Mesenchymal stem cell (in vitro differentiated cells and primary cell): ENCODE measurements around the gene POLR2L.

ENCODE experiments used
- DNase-seq: peaks from one replicate; pipeline ENCODE4 v3.0.0-alpha.2; 2013
- H2AFZ ChIP-seq: one replicate; pipeline ENCODE4 v1.6.1; 2013; ENCODE audit warnings: low read depth, mild to moderate bottlenecking, control low read depth, inconsistent platforms, low read length, moderate library complexity
- H2AK5ac ChIP-seq: 2 replicates; pipeline ENCODE4 v1.6.1; 2013; ENCODE audit warnings: low read length, moderate library complexity, mild to moderate bottlenecking, inconsistent platforms; ENCODE audit not compliant: severe bottlenecking
- H2BK120ac ChIP-seq: one replicate; pipeline ENCODE4 v1.6.1; 2013; ENCODE audit warnings: low read depth, mild to moderate bottlenecking, inconsistent platforms, low read length, moderate library complexity
- H2BK12ac ChIP-seq, 2 experiments: one replicate each; pipeline ENCODE4 v1.6.1; 2013; ENCODE audit warnings: inconsistent platforms in 2 of 2, low read length in 2 of 2, mild to moderate bottlenecking in 2 of 2, moderate library complexity in 2 of 2, control low read depth in 1 of 2
- H2BK15ac ChIP-seq: one replicate; pipeline ENCODE4 v1.6.1; 2013; ENCODE audit warnings: mild to moderate bottlenecking, low read depth, inconsistent platforms; ENCODE audit not compliant: poor library complexity, severe bottlenecking
- H2BK5ac ChIP-seq: 2 replicates; pipeline ENCODE4 v1.6.1; 2013; ENCODE audit warnings: low read depth, mild to moderate bottlenecking, low read length, control low read depth, inconsistent platforms; ENCODE audit not compliant: poor library complexity, severe bottlenecking
- H3K14ac ChIP-seq, 2 experiments: one replicate each; pipeline ENCODE4 v1.6.1; 2013; ENCODE audit warnings: inconsistent platforms in 2 of 2, low read length in 2 of 2, control low read depth in 1 of 2, mild to moderate bottlenecking in 1 of 2, moderate library complexity in 1 of 2
- H3K18ac ChIP-seq, 2 experiments: one replicate each; pipeline ENCODE4 v1.6.1; 2013; ENCODE audit warnings: inconsistent platforms in 2 of 2, low read length in 2 of 2, control low read depth in 1 of 2, low read depth in 1 of 2, mild to moderate bottlenecking in 1 of 2
- H3K23ac ChIP-seq, 2 experiments: one replicate each; pipeline ENCODE4 v1.6.1; 2013; ENCODE audit warnings: inconsistent platforms in 2 of 2, low read length in 2 of 2, mild to moderate bottlenecking in 2 of 2, moderate library complexity in 2 of 2, control low read depth in 1 of 2
- H3K27ac ChIP-seq: 2 replicates; pipeline ENCODE4 v1.5.1; 2013; ENCODE audit warnings: mild to moderate bottlenecking, moderate library complexity, low read length, control low read depth, inconsistent platforms; ENCODE audit not compliant: poor library complexity, severe bottlenecking
- H3K27me3 ChIP-seq, 2 experiments: 2 replicates each; pipeline versions ENCODE4 v1.6.1 to v1.7.0; 2013; ENCODE audit warnings: low read length in 2 of 2, mild to moderate bottlenecking in 2 of 2, moderate library complexity in 2 of 2, control low read depth in 1 of 2, inconsistent platforms in 1 of 2; ENCODE audit not compliant: control insufficient read depth in 1 of 2, insufficient read depth in 1 of 2
- H3K36me3 ChIP-seq, 2 experiments: 2 replicates each; pipeline versions ENCODE4 v1.6.1 to v1.7.0; 2013; ENCODE audit warnings: low read length in 2 of 2, control low read depth in 1 of 2, inconsistent platforms in 1 of 2, low read depth in 1 of 2, mild to moderate bottlenecking in 1 of 2; ENCODE audit not compliant: insufficient read depth in 2 of 2, control insufficient read depth in 1 of 2
- H3K4ac ChIP-seq, 2 experiments: one replicate each; pipeline ENCODE4 v1.6.1; 2013; ENCODE audit warnings: inconsistent platforms in 2 of 2, low read length in 2 of 2, mild to moderate bottlenecking in 2 of 2, moderate library complexity in 2 of 2, control low read depth in 1 of 2, low read depth in 1 of 2
- H3K4me1 ChIP-seq: 2 replicates; pipeline ENCODE4 v1.6.1; 2013; ENCODE audit warnings: low read depth, low read length, control low read depth; ENCODE audit not compliant: control insufficient read depth, insufficient read depth
- H3K4me2 ChIP-seq: 2 replicates; pipeline ENCODE4 v1.6.1; 2013; ENCODE audit warnings: low read length, mild to moderate bottlenecking, inconsistent platforms; ENCODE audit not compliant: poor library complexity, severe bottlenecking
- H3K4me3 ChIP-seq, 2 experiments: 2 replicates each; pipeline versions ENCODE4 v1.5.1 to v1.7.0; 2013; ENCODE audit warnings: low read length in 2 of 2, mild to moderate bottlenecking in 2 of 2, control low read depth in 1 of 2, low read depth in 1 of 2; ENCODE audit not compliant: insufficient read depth in 1 of 2
- H3K79me1 ChIP-seq: replicated peaks from 2 replicates; pipeline ENCODE4 v1.6.1; 2013; ENCODE audit warnings: mild to moderate bottlenecking, control low read depth, low read length, inconsistent platforms; ENCODE audit not compliant: poor library complexity, severe bottlenecking
- H3K9ac ChIP-seq: 2 replicates; pipeline ENCODE4 v1.7.0; 2013; ENCODE audit warnings: mild to moderate bottlenecking, low read length, moderate library complexity
- H3K9me3 ChIP-seq: 2 replicates; pipeline ENCODE4 v1.7.0; 2013; ENCODE audit warnings: mild to moderate bottlenecking, low read length; ENCODE audit not compliant: control insufficient read depth
- H4K8ac ChIP-seq: one replicate; pipeline ENCODE4 v1.6.1; 2013; ENCODE audit warnings: inconsistent platforms, mild to moderate bottlenecking, low read length, moderate library complexity
- H4K91ac ChIP-seq: one replicate; pipeline ENCODE4 v1.6.1; 2013; ENCODE audit warnings: mild to moderate bottlenecking, low read length, inconsistent platforms
- WGBS: methylation state at CpG from one replicate; pipeline ENCODE4 v1.1.7; 2013; ENCODE audit warnings: mixed read lengths; 5-methylcytosine and 5-hydroxymethylcytosine counted together

Gene POLR2L

DNA sequence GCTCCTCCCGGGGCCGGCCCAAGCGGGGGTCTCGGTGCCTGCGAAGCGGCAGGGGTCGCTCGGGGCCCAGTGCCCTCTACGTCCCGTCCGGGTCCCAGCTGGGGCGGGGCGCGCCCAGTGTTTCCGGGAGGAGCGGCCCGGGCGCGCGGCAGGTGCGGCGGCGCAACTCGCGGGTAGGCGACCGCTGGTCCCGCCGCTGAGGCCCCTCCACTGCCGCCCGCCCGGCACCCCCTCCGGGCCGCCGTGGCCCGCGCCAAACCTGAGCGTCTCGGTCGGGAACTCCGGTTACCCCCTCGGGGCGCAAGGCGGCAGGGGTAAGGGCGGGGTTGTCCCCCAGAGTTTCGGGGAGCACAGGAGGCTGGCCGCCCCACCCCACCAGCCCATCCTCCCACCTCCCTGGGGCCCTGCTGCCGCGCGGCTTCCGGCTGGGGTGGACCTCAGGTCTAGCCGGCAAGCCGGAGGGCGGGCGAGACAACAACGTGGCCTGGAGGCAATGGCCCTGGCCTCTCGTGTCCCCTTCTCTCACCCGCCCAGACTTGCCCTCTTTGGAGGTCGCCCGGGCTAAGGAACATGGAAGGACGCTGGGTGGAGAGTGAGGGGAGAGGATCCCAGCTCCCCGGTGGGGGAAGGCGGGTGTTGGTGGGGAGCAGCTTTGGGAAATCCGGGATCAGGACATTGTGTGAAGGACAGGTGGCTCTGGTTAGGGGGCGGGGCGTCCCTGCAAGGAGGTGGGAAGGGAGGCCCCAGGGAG, 15.0 kb downstream of the POLR2L start:
- no peak overlapping the region for H4K8ac ChIP-seq
- H3K36me3 ChIP-seq, result peaks cover 21 to 34% of the 10 kb centered on the region in 2 experiments
- no peak overlapping the region for H2BK5ac ChIP-seq
- WGBS, result 6% methylated on average over 41 of the region's 66 CpGs
- no peak overlapping the region for H2BK12ac ChIP-seq
- peak overlapping the region; percentile 84 for H3K4me2 ChIP-seq
- no peak overlapping the region for H3K23ac ChIP-seq
- H3K4me3 ChIP-seq, result peak overlapping the region; percentile 47
- no peak overlapping the region for H3K9ac ChIP-seq
- peak overlapping the region; percentile 19 for H2BK15ac ChIP-seq
- H3K4me1 ChIP-seq, result peaks cover 67% of the 10 kb centered on the region
- no peak overlapping the region for H3K4ac ChIP-seq
- H3K27me3 ChIP-seq, result peaks cover 0 to 17% of the 10 kb centered on the region in 2 experiments
- no peaks in the 10 kb centered on the region for H3K9me3 ChIP-seq
- no peak overlapping the region for H3K18ac ChIP-seq
- H3K79me1 ChIP-seq, result peaks cover 11% of the 10 kb centered on the region
- no peak overlapping the region for H2BK120ac ChIP-seq
- H2AFZ ChIP-seq, result no peak overlapping the region
- H2AK5ac ChIP-seq, result no peak overlapping the region
- DNase-seq, result no peak
- H3K14ac ChIP-seq, result no peak overlapping the region
- H3K27ac ChIP-seq, result no peak overlapping the region
- no peak overlapping the region for H4K91ac ChIP-seq

GRCh38 chr11:826836-827145, 15.5 kb downstream of the POLR2L start:
- Histone ChIP-seq H3K4me3 (peak overlapping the region; percentile 47), H3K4ac (no peak overlapping the region), H2AFZ (no peak overlapping the region), H3K14ac (no peak overlapping the region), H3K23ac (no peak overlapping the region), H3K9ac (no peak overlapping the region), H3K4me1 (peaks cover 67% of the 10 kb centered on the region), H3K4me2 (peak overlapping the region; percentile 84), H3K79me1 (peaks cover 15% of the 10 kb centered on the region), H4K91ac (no peak overlapping the region), H4K8ac (no peak overlapping the region), H2AK5ac (no peak overlapping the region), H3K27me3 (peaks cover 0 to 17% of the 10 kb centered on the region in 2 experiments), H3K9me3 (no peaks in the 10 kb centered on the region), H2BK120ac (no peak overlapping the region), H3K27ac (no peak overlapping the region), H2BK12ac (no peak overlapping the region), H2BK5ac (no peak overlapping the region), H3K18ac (no peak overlapping the region), H3K36me3 (peaks cover 25 to 39% of the 10 kb centered on the region in 2 experiments), H2BK15ac (no peak overlapping the region)
- no peak for DNase-seq
- WGBS, result 6% methylated on average over 11 of the region's 22 CpGs

DNA sequence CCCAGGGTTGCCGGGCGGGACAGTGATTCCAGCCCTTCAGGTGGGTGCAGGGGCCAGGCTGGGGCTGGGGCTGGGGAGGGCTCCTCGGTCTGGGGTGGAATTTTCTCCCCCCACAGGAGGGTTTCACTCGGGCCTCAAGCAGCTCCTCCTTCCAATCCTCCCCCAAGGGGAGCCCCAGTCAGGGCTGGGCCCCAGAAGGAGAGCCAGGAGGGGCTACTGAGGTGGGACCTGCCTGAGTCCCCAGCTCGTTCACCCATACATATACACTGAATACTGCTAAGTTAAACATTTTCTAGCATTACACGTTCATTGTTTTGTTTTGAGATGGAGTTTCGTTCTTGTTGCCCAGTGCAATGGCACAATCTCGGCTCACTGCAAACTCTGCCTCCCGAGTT, 16.1 kb downstream of the POLR2L start:
- H2BK12ac ChIP-seq, result no peak overlapping the region
- no peak overlapping the region for H4K91ac ChIP-seq
- H3K4me2 ChIP-seq, result no peak overlapping the region
- H2AK5ac ChIP-seq, result no peak overlapping the region
- H3K18ac ChIP-seq, result no peak overlapping the region
- no peaks in the 10 kb centered on the region for H3K9me3 ChIP-seq
- no peak overlapping the region for H3K14ac ChIP-seq
- no peak overlapping the region for H2BK120ac ChIP-seq
- no peak overlapping the region for H3K4ac ChIP-seq
- H2AFZ ChIP-seq, result no peak overlapping the region
- H3K23ac ChIP-seq, result no peak overlapping the region
- peaks cover 67% of the 10 kb centered on the region for H3K4me1 ChIP-seq
- no peak overlapping the region for H3K9ac ChIP-seq
- no peak overlapping the region for H3K27ac ChIP-seq
- peaks cover 17% of the 10 kb centered on the region for H3K79me1 ChIP-seq
- DNase-seq, result no peak
- WGBS, result 90% methylated on average over 8 of the region's 9 CpGs
- peaks cover 25 to 45% of the 10 kb centered on the region in 2 experiments for H3K36me3 ChIP-seq
- peaks cover 0 to 17% of the 10 kb centered on the region in 2 experiments for H3K27me3 ChIP-seq
- H4K8ac ChIP-seq, result no peak overlapping the region
- no peak overlapping the region for H3K4me3 ChIP-seq
- H2BK5ac ChIP-seq, result no peak overlapping the region
- H2BK15ac ChIP-seq, result no peak overlapping the region

DNA sequence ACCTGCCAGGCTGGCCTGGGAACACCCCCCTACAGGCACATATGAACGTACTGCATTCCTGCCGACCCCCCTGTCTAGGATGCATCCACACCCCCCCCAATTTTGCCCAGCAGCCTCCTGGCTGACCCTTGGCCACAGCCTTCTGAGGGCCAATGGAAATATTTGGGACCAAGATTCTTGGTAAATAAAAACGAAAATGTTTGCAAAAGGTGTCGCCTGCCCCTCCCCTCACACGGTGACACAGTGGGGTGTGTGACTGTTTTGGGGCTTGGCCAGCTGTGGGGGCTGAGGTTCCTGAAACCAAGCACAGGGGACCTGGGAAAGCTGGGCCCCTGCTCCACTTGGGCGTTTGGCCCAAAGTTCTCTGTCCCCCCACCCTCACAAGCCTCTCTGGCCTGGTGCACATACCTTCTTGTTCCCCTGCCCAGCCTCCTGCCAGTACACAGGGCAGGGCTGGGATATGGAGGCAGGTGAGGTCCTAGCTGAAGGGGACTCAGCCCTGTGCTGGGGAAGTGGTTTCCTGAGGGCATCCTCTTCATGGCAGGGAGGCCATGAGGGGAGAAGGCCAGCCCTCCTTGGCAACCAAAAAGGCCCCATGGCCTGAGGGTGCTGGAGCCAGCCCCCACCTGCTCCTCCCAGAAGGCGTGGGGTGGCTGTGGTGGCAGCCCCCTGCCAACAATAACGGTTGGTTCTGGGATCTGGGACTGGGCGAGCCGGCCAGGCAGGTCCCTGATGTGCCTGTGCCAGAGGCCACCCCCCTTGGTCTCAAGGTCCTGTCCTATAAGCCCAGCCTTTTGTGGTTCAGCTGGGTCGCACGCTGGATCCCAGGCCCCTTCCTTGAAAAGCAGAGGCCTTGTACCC, 16.7 kb downstream of the POLR2L start:
- no peak overlapping the region for H3K4ac ChIP-seq
- peaks cover 0 to 17% of the 10 kb centered on the region in 2 experiments for H3K27me3 ChIP-seq
- no peak overlapping the region for H3K14ac ChIP-seq
- H3K4me1 ChIP-seq, result peaks cover 67% of the 10 kb centered on the region
- no peak overlapping the region for H2AFZ ChIP-seq
- H3K4me2 ChIP-seq, result no peak overlapping the region
- no peak overlapping the region for H3K9ac ChIP-seq
- no peak overlapping the region for H3K27ac ChIP-seq
- no peak overlapping the region for H4K91ac ChIP-seq
- no peak overlapping the region for H2BK120ac ChIP-seq
- H3K18ac ChIP-seq, result no peak overlapping the region
- H3K79me1 ChIP-seq, result peaks cover 19% of the 10 kb centered on the region
- DNase-seq, result no peak
- H3K23ac ChIP-seq, result no peak overlapping the region
- WGBS, result 92% methylated on average over 9 of the region's 12 CpGs
- no peak overlapping the region for H2BK5ac ChIP-seq
- no peak overlapping the region for H4K8ac ChIP-seq
- H3K9me3 ChIP-seq, result no peaks in the 10 kb centered on the region
- H2BK15ac ChIP-seq, result no peak overlapping the region
- no peak overlapping the region for H2BK12ac ChIP-seq
- peaks cover 25 to 48% of the 10 kb centered on the region in 2 experiments for H3K36me3 ChIP-seq
- H2AK5ac ChIP-seq, result no peak overlapping the region
- no peak overlapping the region for H3K4me3 ChIP-seq
